Large intestine (tissue), 3 donors: ENCODE results near the gene PHLPP1. TPM values are rescaled to one million over a fixed set of nuclear protein-coding genes. Genes with fewer than 3 reads are reported as not detected.

Source experiments
- DNase-seq, 2 donors: peaks; one replicate each; pipeline versions ENCODE4 v3.0.0 to v3.0.0-alpha.2; 2013
- H3K27ac ChIP-seq: one replicate; pipeline ENCODE4 v1.5.1; 2013; ENCODE audit warnings: low read length
- H3K27me3 ChIP-seq: 2 replicates; pipeline ENCODE4 v1.6.1; 2013; ENCODE audit warnings: low read length; ENCODE audit not compliant: control insufficient read depth, insufficient read depth
- H3K36me3 ChIP-seq: 2 replicates; pipeline ENCODE4 v1.6.1; 2013; ENCODE audit warnings: low read length; ENCODE audit not compliant: control insufficient read depth, insufficient read depth
- H3K4me1 ChIP-seq: one replicate; pipeline ENCODE4 v1.6.1; 2013; ENCODE audit warnings: low read length; ENCODE audit not compliant: control insufficient read depth, insufficient read depth
- H3K4me3 ChIP-seq: one replicate; pipeline ENCODE4 v1.5.1; 2013; ENCODE audit warnings: low read length
- H3K9me3 ChIP-seq: one replicate; pipeline ENCODE4 v1.6.1; 2013; ENCODE audit warnings: mild to moderate bottlenecking, low read depth, low read length, moderate library complexity; ENCODE audit not compliant: control insufficient read depth
- WGBS: methylation state at CpG from one replicate; pipeline ENCODE4 v1.1.5; 2013; ENCODE audit warnings: low lambda C conversion rate; ENCODE audit not compliant: insufficient coverage; 5-methylcytosine and 5-hydroxymethylcytosine counted together
- polyA plus RNA-seq: library from polyadenylated mRNA; unstranded; fragments of 120-200 nt; gene quantifications from one replicate; pipeline ENCODE4 v1.2.1, GENCODE V29; 2013

PHLPP1 gene
- polyA plus RNA-seq, 1 donor, result 12.1 TPM

DNA sequence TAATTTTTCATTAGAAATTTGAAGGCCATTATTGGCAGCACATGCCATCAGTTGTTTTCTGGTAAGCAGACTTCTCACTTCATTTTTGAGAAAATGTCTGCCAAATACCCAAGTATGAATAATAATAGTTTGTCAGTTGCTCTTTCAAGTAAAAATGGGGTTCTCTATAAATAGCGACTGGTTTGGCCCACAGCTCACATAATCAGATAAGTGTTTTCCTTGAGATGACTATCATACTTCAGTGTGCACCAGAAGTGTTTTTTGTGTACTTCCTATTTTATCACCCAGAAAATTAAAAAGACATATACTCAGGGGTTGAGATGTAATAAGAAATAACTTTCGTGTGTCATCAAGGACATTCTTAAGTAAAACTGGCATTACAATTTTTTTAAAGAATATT is 147.1 kb downstream of the PHLPP1 start:
- 100% methylated on average over 2 of the region's 2 CpGs for WGBS
- Histone ChIP-seq H3K36me3 (peaks cover 3% of the 10 kb centered on the region), H3K4me3 (no peak overlapping the region), H3K27ac (no peak overlapping the region), H3K9me3 (no peaks in the 10 kb centered on the region), H3K27me3 (no peaks in the 10 kb centered on the region), H3K4me1 (no peaks in the 10 kb centered on the region)
- DNase-seq, result no peak

DNA sequence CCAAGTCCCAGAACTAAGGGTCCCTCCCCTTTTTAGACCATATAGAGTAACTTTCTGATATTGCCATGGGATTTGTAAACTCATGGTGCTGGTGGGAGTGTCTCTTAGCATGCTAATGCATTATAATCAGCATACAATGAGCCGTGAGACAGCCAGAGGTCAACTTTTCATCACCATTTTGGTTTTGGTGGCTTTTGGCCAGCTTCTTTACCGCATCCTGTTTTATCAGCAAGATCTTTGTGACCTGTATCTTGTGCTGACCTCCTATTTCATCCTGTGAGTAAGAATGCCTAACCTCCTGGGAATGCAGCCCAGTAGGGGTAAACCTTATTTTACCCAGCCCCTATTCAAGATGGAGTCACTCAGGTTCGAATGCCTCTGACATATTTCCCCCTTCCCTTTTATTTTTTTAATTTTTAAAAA is 148.2 kb downstream of the PHLPP1 start:
- Histone ChIP-seq H3K36me3 (peaks cover 4% of the 10 kb centered on the region), H3K4me3 (no peak overlapping the region), H3K27me3 (no peaks in the 10 kb centered on the region), H3K9me3 (no peaks in the 10 kb centered on the region), H3K4me1 (no peaks in the 10 kb centered on the region), H3K27ac (no peak overlapping the region)
- WGBS, result 100% methylated on average over 1 of the region's 3 CpGs
- no peak for DNase-seq

- no peak overlapping the region for H3K27ac ChIP-seq
Measured at GRCh38 chr18:62865498-62865897, 150.2 kb downstream of the PHLPP1 start.

DNA sequence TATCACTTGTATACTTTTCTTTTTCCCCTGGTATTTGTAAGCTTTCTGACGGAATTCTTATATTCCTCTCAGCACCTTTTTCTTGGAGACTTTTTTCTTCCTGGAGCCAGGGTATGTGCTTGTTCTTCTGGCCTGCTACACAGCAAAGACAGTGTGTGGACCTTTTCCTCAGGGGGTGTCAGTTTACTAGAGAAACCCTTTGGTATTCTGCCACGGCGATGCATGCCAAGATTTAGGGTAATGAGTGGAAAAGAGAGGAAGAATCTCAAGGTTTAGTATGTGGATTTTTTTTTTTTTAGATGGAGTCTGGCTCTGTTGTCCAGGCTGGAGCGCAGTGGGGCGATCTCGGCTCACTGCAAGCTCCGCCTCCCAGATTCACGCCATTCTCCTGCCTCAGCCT is 152.2 kb downstream of the PHLPP1 start:
- DNase-seq, result no peak
- WGBS, result 100% methylated on average over 1 of the region's 8 CpGs
- no peaks in the 10 kb centered on the region for H3K9me3 ChIP-seq
- H3K27me3 ChIP-seq, result no peaks in the 10 kb centered on the region
- H3K4me3 ChIP-seq, result no peak overlapping the region
- no peaks in the 10 kb centered on the region for H3K4me1 ChIP-seq
- no peak overlapping the region for H3K27ac ChIP-seq
- H3K36me3 ChIP-seq, result peaks cover 2% of the 10 kb centered on the region

More at GRCh38 chr18:62865498-62865897, 150.2 kb downstream of the PHLPP1 start:
- Histone ChIP-seq H3K36me3 (peaks cover 4% of the 10 kb centered on the region), H3K27me3 (no peaks in the 10 kb centered on the region), H3K4me1 (no peaks in the 10 kb centered on the region), H3K9me3 (no peaks in the 10 kb centered on the region), H3K4me3 (no peak overlapping the region)
- DNase-seq, result no peak

DNA sequence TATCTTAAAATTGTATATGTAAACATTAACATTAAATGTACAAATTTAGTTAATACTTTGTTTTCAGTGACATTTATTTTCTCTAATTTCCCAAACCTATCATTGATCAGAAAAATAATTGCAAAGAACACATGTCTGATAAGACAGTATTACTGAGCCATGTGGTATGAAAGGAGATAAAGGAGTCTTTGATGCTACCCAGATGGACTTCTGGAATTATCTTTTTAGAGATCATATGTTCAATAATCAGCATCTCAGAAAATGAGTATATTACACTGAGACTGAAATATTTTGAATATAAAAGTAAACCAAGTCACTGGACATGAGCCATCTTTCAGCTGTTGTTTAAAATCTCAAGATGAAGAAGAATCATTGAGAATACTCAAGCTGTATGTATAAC is 153.3 kb downstream of the PHLPP1 start:
- Histone ChIP-seq H3K9me3 (no peaks in the 10 kb centered on the region), H3K36me3 (peaks cover 2% of the 10 kb centered on the region), H3K27ac (no peak overlapping the region), H3K27me3 (no peaks in the 10 kb centered on the region), H3K4me3 (no peak overlapping the region), H3K4me1 (no peaks in the 10 kb centered on the region)
- DNase-seq, result no peak

GRCh38 chr18:62870643-62871042 is 155.3 kb downstream of the PHLPP1 start:
- Histone ChIP-seq H3K27ac (no peak overlapping the region), H3K4me1 (peaks cover under 1% of the 10 kb centered on the region), H3K9me3 (no peaks in the 10 kb centered on the region), H3K27me3 (no peaks in the 10 kb centered on the region), H3K4me3 (no peak overlapping the region), H3K36me3 (peaks cover 2% of the 10 kb centered on the region)
- no peak for DNase-seq

DNA sequence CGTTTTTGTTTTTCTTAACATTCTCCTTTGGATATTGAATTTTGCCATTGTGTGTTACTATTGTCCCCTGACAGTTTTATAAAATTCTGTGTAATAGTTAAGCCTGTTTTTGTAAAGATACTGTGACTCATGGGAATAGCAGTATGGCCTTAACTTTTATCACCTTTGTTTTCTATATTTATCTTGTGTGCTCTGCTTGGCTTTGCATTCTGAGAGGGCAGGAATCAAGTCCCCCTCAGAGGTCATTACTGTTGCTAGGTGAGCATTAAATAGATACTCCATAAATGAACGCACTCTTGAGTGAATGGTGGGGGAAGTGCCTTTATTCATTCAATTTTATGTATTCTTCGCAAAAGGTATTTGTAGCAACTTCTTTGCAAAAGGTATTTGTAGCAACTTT is 160.0 kb downstream of the PHLPP1 start:
- Histone ChIP-seq H3K4me1 (peaks cover 6% of the 10 kb centered on the region), H3K36me3 (no peaks in the 10 kb centered on the region), H3K4me3 (no peak overlapping the region), H3K27ac (no peak overlapping the region), H3K9me3 (no peaks in the 10 kb centered on the region), H3K27me3 (no peaks in the 10 kb centered on the region)
- 56% methylated on average over 3 of the region's 3 CpGs for WGBS
- no peak for DNase-seq

GRCh38 chr18:62876111-62876510 is 160.8 kb downstream of the PHLPP1 start:
- Histone ChIP-seq H3K9me3 (no peaks in the 10 kb centered on the region), H3K4me1 (peaks cover 6% of the 10 kb centered on the region), H3K27me3 (no peaks in the 10 kb centered on the region), H3K36me3 (no peaks in the 10 kb centered on the region), H3K4me3 (no peak overlapping the region), H3K27ac (no peak overlapping the region)
- whole genome bisulfite sequencing, result 48% methylated on average over 4 of the region's 4 CpGs
- DNase-seq, result no peak

DNA sequence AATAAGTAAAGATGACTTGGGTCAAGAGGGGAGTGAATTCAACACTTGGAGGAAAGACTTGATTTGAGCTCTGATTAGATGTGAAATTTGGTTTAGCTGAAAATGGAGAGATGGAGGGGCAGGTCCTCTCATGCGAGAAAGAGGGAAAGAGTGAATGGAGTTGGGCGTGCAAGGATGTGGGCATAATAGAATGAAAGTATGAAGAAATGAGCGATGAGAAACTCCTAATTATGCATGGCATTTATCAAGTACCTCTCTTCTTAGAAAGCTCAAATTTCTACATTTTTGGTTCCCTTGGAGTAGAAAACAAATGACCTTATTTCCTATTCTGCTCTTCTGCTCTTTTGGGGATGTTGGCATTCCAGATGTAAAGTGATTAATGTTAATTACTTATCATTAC is 161.5 kb downstream of the PHLPP1 start:
- Histone ChIP-seq H3K9me3 (no peaks in the 10 kb centered on the region), H3K36me3 (peaks cover under 1% of the 10 kb centered on the region), H3K4me1 (peaks cover 6% of the 10 kb centered on the region), H3K27ac (no peak overlapping the region), H3K4me3 (no peak overlapping the region), H3K27me3 (no peaks in the 10 kb centered on the region)
- DNase-seq, result no peak
- WGBS, result 92% methylated on average over 2 of the region's 3 CpGs

- H3K4me1 ChIP-seq, result peaks cover 6% of the 10 kb centered on the region
- WGBS, result 67% methylated on average over 1 of the region's 6 CpGs
- DNase-seq, result no peak
- H3K27me3 ChIP-seq, result no peaks in the 10 kb centered on the region
- H3K36me3 ChIP-seq, result peaks cover 2% of the 10 kb centered on the region
- no peaks in the 10 kb centered on the region for H3K9me3 ChIP-seq
- H3K4me3 ChIP-seq, result no peak overlapping the region
- no peak overlapping the region for H3K27ac ChIP-seq
Measured at GRCh38 chr18:62877411-62878221, 162.3 kb downstream of the PHLPP1 start.

GRCh38 chr18:62878305-62878704 is 163.0 kb downstream of the PHLPP1 start:
- H3K36me3 ChIP-seq, result peaks cover 2% of the 10 kb centered on the region
- H3K9me3 ChIP-seq, result no peaks in the 10 kb centered on the region
- H3K27ac ChIP-seq, result no peak overlapping the region
- no peak overlapping the region for H3K4me3 ChIP-seq
- 80% methylated on average over 2 of the region's 3 CpGs for WGBS
- DNase-seq, result no peak
- no peaks in the 10 kb centered on the region for H3K27me3 ChIP-seq
- peaks cover 6% of the 10 kb centered on the region for H3K4me1 ChIP-seq
